ENCODE measurements around the gene RNF208.

DNA sequence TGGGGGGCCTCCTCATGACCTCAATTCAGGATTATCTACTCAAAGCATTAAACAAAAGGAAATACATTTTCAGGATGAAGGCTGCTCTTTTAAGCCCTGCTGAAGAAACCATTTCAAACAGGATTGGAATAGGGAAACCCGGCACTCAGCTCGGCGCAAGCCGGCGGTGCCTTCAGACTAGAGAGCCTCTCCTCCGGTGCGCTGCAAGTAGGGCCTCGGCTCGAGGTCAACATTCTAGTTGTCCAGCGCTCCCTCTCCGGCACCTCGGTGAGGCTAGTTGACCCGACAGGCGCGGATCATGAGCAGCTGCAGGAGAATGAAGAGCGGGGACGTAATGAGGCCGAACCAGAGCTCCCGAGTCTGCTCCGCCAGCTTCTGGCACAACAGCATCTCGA is 17.3 kb downstream of the RNF208 start:
- TF ChIP-seq, protein P1, sequence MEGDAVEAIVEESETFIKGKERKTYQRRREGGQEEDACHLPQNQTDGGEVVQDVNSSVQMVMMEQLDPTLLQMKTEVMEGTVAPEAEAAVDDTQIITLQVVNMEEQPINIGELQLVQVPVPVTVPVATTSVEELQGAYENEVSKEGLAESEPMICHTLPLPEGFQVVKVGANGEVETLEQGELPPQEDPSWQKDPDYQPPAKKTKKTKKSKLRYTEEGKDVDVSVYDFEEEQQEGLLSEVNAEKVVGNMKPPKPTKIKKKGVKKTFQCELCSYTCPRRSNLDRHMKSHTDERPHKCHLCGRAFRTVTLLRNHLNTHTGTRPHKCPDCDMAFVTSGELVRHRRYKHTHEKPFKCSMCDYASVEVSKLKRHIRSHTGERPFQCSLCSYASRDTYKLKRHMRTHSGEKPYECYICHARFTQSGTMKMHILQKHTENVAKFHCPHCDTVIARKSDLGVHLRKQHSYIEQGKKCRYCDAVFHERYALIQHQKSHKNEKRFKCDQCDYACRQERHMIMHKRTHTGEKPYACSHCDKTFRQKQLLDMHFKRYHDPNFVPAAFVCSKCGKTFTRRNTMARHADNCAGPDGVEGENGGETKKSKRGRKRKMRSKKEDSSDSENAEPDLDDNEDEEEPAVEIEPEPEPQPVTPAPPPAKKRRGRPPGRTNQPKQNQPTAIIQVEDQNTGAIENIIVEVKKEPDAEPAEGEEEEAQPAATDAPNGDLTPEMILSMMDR (conservative IDR thresholded peaks at IDR 0.05), result no peak
- no peak for TF ChIP-seq EZH2 (IDR thresholded peaks at IDR 0.05; ENCODE audit: low read depth)
